HG02759 (cell line): ENCODE measurements around the gene SLC7A1.

ENCODE experiments used
- ATAC-seq: cut with Tn5 transposase; IDR thresholded peaks from one replicate; pipeline ENCODE4 v1.9.1; 2021; ENCODE audit warnings: mild to moderate bottlenecking, moderate library complexity; ENCODE audit not compliant: unreplicated experiment

Gene SLC7A1

DNA sequence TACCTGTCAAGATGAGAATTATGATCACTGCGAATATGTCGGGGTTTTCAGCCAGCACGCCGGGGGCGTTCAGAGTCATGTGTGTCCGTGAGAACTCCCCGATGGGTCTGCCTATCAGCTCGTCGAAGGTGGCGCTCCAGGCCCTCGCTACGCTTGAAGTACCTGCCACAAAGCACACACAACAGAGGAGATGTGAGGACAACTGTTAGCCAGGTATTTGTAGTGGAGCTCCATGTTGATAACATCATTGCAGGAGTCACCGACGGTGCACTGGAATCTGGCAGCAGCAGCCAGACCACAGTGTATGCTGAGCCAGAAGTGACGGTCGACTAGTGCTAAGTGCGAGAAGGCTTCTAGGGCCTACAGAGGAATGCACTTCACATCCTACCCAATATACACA, 62.7 kb downstream of the SLC7A1 start:
- ATAC-seq, result no peak

DNA sequence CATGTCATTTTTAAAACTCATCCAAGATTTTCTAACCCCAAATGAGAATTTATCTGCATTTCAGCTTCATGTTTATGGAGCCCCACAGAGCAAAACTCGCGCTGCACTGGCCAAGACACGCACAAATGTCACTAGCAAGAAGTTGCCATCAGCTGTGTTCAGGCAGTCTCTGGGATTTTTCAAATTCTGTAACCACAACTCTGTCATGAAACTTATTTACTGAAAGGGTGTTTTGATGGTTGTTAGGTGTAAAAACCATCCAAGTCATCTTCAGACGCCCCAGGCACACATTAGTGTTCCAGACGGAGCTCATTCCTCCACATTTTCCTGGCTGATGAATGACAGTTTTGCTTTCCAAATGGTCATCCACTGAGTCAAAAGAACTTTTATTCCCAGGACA, 63.4 kb downstream of the SLC7A1 start:
- no peak for ATAC-seq

DNA sequence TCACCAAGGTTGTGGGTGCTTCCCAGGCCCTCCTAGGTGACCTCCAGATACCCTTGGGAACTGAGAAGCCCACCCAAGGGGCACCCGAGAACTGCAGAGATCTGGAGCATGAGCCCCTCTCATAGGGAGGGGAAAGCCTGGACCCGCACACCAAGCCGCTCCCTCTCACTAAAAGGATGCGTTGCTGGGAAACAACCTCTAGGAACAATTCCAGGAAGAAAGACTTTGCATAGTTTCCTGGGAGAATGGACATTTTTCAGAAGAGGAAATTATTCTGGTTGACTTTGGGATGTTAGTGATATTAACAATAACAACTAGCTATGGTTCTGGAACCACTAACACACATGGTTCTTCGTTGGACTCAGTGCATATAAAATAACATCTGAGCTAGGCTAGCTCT, 64.6 kb downstream of the SLC7A1 start:
- no peak for ATAC-seq

DNA sequence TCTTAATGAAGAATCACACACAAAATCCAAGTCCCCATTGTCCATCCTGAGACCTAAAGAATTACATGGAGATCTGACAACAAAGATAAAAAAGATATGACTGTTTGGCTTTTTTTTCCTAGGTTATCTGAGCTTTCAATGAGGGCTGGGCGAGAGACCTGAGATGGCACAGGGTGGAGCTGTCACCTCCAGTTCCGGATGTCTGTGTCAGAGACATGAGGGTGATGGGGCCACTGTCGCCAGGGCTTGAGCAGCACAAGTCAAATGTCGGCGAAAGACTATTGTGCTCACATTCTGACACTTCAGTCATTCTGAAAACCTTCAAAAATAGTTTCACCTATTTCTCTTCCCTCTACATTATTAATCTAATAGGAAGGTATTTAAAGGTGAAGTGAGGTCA, 65.7 kb downstream of the SLC7A1 start:
- no peak for ATAC-seq

DNA sequence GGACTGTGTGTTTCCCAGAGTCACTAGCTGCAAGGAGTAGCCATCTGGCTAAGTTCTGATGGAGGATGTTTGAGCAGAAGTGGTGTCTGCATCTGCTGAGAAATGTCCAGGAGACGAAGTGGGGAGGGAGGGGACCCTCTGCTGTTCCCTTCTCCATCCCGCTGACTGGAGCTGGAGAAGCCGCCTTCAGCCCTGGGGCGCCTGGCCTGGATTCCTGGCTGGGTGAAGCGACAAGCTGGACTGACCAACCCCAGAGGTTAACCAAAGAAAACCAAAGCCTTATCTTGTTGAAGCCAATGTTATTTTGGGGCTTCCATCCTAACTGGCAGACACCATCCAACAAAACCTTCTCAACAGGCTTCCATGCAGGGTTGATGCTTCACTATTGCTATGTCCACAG, 67.6 kb downstream of the SLC7A1 start:
- no peak for ATAC-seq

DNA sequence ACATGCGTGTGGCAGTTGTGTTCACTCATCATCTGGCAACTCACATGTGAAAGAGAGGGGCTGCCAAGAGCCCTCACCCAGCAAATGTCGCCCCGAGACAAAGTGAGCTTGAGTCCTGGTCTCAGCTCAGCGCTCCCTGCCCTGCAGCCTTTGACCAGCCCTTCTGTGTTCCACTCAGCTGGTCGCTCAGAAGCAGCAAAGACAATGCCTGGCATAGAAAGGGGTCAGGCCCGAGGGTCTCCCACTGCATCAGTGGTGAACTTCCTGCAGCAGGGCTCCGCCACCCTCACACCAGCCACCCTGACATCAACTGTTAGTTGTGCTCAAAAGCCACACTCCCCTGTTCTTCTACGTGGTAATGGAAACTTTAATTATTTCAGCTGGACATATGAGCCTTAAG, 68.0 kb downstream of the SLC7A1 start:
- ATAC-seq, result no peak

DNA sequence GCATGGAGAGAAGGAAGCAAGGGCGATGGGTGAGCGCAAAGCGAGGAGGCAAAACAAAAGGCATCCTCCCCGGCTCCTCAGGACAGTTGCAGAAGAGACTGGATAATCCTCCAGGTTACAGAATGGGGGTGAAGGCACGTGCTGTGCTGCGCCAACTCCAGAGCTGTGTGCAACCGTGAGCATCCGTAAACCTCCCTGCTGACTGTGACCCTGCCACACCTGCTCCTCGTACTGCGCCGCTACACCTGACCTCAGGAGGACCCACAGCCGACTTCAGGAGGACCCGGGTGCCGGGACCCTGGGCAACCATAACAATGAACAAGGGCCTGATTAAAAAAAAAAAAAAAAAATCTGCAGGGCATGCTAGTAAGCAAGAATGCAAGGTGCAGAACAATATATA, 68.7 kb downstream of the SLC7A1 start:
- no peak for ATAC-seq

DNA sequence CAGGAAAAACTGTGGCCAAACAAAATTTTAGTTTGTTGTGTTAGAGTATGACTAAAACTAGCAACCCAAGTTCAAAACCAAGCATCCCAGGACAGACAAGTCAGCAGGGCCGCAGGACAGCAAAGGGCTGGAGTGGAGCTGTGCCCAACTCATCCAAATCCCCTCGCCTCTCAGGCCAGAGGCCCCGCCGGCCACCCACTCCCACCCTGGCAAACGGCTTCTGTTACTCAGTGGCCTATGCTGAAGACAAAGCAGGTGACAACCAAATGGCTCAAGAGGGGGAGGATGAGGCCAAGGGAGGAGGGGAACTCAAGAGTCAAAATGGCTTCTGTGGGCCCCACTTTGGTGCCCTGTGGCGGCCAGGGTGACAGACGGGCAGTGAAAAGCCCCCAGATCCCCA, 69.7 kb downstream of the SLC7A1 start:
- no peak for ATAC-seq

DNA sequence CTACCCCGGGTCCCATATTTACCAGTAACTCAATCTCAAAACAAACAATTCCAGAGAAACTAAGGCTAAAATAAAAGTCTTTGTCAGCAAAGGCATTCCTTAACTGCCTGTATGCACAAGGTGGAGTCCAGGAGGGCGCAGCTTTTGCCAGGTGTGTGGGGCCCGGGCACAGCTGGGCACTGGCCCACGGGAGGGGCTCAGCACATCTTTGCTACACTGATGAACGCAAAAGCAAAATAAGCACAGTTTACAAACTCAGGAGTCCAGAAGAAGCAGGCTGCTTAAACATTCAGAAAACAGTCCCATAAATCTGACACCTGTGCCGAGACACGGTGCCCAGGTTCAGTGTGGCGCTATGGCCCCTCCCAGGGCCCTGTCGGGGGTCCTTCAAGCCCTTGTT, 70.8 kb downstream of the SLC7A1 start:
- no peak for ATAC-seq

DNA sequence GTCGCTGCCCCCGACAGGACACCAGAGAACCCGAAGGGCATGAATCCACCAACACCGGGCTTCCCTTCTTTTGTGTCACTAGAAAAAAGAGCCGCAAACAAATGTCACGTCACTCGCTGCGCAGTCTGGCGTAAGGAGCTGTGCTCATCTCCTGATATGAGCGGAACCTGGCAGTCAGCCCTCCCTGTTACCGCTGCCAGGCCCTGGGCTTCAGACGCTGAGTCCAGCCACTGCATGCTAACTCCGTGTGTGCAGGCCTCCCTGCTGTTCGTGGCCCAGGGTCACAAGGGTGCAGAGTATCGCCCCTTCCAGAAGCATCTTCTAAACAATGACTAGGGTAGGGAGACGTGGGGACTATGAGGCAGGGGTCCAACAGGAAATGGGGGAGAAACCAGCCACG, 71.3 kb downstream of the SLC7A1 start:
- ATAC-seq, result no peak

DNA sequence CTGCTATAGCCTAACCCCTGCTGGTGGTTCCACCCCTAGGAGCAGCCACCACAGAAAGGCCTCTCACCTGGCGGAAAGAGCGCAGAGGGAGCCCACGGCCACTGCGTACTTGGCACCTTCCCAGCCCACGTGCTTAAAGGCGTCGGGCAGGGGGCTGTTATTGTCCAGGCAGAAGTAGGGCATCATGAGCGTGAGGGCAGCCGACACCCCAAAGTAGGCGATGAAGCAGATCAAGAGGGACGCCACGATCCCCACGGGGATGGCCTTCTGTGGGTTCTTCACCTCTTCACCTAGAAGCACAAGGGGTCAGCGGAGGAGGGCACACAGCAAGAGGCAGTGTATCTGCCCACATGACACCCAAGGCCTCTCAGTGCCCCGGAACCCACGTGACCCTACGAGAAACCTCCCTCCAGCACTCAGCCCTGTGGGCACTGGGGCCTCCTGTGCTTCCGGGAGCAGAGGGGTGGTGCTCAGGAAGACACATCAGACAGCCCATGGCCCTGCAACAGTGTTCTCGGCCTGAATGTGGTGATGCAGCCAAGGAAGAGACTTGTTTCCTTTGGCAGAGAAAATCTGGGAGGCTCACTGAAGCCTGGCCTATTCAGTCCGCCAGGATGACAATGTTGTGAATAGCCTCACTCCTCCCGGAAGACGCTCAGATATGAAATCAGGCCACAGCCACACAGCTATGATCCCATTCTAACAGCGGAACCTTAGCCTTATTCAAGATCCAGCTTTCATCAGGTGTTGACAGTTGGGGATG, 72.1 kb downstream of the SLC7A1 start:
- no peak for ATAC-seq

DNA sequence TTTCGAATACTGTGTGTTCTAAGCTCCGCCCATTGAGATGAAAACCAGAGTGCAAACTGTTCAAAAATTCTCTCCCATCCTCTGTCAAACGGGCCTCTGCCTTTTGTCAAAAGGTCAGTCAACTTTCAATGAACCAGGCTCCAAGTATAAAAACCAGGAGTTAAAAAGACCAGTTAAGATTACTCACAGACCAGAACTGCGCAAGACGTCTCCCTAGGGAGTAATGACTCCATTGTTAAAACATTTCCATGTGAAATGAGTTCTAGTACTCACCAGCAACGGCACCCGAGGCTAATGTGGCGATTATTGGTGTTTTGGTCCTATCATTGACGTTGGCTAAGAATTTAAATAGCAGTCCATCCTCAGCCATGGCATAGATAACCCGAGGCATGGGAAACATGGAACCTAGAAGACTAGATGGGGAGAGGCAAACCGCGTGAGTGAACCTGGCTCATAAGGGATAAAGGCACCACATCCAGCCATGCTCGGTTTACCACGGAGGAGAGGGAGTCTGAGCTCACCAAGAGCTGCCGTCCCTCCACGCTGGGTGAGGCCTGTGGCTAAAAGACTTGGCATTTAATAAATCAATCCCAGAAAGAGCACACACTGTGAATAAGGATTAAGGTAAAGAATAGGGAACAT, 73.3 kb downstream of the SLC7A1 start:
- ATAC-seq, result no peak

DNA sequence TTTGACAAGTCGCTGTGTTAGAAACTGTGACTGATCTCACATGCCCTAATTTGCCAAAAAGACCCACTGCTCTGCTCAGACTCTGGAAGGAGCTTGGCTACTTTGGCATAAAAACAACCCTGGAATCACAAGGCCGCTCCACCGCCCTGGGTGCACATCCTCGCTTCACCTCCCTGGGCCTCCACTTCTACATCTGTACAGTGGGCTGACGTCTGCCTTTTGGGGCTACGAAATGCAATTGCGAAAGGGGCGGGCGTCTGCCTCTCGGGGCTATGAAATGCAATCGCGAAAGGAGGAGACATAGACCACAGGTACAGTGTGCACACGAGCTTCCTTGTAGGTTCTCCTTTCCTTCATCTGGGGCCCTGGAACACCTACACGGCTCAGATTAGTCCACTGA, 74.2 kb downstream of the SLC7A1 start:
- ATAC-seq, result no peak

DNA sequence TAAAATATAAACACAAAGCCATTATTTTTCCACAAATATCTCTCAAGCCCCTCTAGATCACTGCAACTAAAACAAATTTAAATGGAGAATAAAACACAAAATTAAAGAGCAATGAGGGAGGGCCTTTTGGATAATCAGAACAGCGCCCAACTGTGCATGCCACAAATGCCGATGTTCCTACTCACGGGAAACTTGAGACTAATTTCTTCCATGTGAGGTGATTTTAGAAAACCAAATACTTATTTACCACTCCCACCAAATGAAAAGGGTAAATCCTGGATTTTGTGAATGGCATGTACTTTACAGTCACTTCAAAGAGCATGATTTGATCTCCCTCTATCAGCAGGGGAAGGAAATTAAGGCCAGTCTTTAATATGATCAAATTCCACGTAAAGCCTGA, 74.8 kb downstream of the SLC7A1 start:
- no peak for ATAC-seq

DNA sequence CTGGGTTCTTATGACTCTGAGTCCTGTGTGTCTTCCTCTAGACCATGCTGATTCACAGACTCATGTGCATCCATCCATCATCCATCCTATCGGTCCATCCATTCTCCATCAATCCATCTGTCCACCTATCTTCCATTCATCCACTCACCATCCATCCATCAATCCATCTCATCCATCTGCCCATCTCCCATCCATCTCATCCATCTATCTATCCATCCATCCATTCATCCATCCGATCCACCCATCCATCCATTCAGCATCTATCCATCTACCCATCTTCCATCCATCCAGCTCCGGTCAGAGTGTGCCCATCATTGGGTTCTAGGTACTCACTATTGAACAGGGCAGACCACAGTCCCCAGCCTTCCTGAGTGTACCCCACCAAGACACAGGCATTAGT, 75.6 kb downstream of the SLC7A1 start:
- ATAC-seq, result no peak

DNA sequence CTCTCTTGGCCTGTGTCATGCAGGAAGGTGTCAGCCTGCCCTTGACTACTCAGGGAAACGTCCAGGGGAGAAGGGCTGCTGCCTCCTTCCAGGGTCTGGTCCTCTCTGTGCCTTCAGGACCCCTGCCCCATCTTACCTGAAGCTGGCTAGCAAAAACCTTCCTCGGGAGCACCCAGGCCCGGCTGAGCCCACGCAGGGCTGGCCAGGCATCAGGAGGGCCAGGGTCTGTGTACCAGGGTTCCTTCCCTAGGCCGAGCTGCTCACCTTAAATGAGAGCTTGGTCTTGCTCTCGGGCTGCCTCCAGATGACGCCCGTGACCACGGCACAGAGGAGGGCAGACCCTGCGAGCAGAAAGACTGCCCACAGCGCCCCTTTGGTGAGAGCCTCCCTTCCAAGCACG, 78.6 kb downstream of the SLC7A1 start:
- ATAC-seq, result no peak

DNA sequence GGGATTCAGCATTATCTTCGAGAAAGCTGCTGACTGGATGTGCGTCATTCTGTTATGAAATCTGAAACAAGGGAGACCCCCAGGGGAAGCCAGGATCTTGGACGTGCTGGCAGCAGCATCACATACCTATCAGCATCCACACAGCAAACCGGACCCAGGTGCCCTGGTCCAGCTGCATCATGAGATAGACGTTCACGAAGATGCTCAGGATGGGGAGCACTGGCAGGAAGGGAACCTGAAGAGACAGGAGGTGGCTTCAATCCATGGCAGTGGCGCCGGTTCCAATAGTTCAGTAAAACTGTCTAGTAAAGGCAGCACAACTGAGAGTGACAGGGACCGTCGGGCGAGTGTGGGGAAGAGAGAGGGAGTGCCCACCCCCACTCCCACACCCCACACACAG, 79.5 kb downstream of the SLC7A1 start:
- no peak for ATAC-seq

DNA sequence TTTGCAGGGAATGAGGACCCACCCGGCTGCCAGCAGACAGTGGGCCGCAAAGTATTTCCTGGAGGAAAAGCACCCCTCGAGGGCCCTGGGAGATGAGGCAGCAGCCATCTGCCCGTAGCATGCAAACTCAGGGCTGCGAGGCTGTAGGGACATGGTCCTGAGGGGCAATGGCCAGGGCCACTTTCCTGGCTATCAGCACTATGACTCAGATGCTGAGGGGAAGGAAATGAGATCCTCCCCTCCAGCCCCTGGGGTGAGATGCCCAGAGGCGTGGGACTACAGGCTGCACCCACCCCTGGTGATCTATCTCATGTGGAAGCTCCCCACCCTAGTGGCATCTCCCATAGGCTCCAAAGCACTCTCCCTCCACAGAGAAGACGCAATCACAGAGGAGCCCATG, 80.1 kb downstream of the SLC7A1 start:
- no peak for ATAC-seq

DNA sequence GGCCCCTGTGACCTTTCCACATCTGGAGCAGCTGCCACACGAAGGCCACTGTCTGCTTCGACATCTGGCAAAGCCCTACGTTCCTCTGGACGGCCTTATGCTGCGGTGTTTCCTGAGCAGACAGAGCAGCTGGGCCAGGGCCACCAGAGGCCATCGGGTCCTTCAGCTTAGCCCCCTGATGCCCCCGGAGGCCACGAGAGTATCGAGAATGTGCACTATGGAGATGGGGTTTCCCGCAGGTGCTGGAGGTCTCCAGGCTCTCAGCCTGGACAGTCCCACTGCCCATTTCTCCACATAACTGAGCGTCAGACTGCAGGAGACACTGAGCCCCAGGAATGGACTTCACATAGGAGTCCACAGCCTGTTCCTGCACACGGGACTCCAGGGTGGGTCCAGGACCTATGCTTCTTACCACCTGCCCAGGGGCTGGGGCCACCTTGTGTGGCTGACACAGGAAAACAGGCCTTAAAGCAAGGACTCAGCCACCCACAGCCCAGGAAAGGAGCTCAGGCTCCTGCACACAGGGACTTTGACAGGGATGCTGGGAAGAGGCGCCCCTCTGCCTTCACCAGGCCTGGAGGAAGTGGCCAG, 80.7 kb downstream of the SLC7A1 start:
- ATAC-seq, result no peak

DNA sequence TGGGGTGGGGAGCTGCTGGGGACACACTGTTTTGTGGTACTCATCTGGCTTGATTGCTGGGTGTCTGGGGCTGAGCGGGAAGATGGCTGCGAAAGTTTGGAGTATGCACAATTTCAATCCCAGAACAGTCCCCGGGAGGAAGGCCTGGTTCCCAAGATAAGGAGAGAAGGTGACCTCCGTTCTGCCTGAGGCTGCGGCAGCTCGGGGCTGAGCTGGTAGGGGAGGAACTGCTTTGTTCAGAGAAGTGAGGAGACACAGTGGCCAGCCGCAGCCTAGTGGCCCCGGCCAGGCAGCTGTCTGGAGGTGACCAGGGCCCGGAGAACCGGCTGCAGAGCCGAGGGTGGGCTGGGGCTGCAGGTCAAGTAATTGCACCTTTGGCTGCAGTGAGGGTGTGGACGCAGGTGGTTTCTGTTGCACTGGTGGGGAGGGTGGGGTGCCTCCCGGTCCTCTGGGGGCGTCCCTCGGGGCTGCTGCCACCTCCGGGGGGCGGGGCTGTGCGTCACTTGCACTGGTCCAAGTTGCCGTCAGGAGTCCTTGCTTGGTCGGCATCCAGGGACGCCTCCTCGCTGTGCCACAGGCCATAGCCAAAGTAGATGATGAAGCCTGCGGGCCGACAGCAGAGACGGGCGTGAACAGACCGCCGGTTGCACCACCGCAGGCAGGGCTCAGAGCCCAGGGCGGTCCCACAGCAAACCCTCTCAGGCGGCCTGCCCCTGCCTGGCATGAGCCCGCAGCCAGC, 81.3 kb downstream of the SLC7A1 start:
- ATAC-seq, result no peak

DNA sequence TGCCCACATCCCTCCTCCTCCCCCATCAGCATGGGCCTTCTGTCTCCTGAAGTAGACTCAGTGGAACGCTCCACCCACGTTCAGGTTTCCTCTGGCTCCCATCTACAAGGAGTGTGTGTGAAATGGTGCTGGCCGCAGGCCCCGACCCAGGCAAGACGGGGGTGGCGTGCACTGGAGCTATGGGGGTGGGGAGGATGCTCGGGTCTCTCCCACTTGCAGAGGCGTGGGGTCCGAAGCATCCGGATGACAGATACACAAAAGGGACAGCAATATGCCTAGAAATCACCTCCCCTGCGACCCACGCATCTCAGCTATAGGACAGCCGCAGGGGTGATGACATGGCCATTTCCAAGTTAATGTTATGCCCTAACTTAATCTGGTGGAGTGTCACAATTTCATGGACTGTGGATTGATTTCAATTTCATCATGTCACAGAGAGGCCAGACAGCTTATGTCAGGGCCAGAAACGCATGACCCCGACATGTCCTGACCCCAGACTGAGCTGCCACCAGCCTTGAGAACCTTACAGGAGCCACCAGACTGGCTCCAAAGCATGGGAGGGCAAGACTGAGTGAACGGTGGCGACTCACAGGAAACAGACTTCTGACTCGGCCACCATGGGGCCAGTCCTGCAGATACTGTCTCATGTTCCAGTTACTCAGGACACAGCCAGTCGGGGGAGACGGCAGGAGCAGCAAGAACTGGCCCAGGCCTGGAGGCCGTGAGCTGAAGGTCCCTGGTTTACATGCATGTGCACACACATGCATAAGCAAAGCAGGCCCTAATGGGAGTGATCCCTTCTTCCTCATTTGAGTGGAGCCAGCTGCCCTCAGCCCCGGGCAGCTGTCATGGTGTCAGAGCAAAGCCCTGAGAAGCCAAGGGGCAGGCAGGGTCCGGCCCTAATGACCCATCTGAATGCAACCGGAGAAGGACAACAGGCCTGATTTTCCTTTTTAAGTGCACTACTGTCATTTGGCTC, 82.2 kb downstream of the SLC7A1 start:
- ATAC-seq, result no peak
